Measurements from ENCODE around the gene HIVEP3. TPM values are rescaled to one million over a fixed set of nuclear protein-coding genes. Genes with fewer than 3 reads are reported as not detected.
A peak's percentile ranks its signal among the peaks of the same experiment; 100 is the strongest.

HIVEP3 gene
- total and polyA plus RNA-seq, 4 donors = 3.0 to 9.4 (median 7.8) TPM

GRCh38 chr1:41835485-41835884, 83.2 kb downstream of the HIVEP3 start:
- Histone ChIP-seq H3K4me3 (ENCODE audit: low read depth, low read length) (no peak overlapping the region), H3K36me3 (ENCODE audit: control insufficient read depth, insufficient read depth, low read length) (no peaks in the 10 kb centered on the region), H3K27ac (ENCODE audit: low read depth, low read length) (no peak overlapping the region), H3K27me3 (ENCODE audit: control insufficient read depth, insufficient read depth, low read length) (no peaks in the 10 kb centered on the region), H3K9me3 (ENCODE audit: control insufficient read depth, insufficient read depth, low read length) (no peaks in the 10 kb centered on the region), H3K4me1 (ENCODE audit: control insufficient read depth, insufficient read depth, low read length) (no peaks in the 10 kb centered on the region)
- 93% methylated on average over 5 of the region's 5 CpGs for WGBS (ENCODE audit: insufficient coverage)
- DNase-seq (ENCODE audit: low read depth in 4 of 6, low spot score in 6 of 6) = no peak

DNA sequence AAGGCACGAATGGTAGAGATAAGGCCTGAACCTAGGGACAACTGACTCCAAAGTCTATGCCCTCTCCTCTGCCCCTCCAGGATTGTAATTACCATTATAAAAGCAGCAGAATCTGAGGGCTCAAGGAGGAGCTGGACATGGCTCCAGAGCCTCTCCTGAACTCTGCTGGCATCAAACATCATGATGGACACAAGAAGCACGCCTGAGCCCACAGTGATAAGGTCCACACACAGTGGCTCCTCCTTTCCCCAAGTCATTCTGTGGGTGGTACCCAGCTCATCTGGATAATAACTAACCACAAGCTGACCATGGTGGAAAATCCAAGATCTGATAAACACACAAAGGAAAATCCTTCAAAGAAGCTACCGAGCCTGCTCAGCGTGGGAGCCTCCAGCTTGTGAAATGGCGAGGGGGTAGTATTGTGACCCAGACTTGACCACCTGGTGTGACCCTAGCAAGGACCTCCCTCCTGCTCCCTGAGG, 85.2 kb downstream of the HIVEP3 start:
- Histone ChIP-seq H3K4me3 (ENCODE audit: low read depth, low read length) (no peak overlapping the region), H3K36me3 (ENCODE audit: control insufficient read depth, insufficient read depth, low read length) (no peaks in the 10 kb centered on the region), H3K4me1 (ENCODE audit: control insufficient read depth, insufficient read depth, low read length) (no peaks in the 10 kb centered on the region), H3K9me3 (ENCODE audit: control insufficient read depth, insufficient read depth, low read length) (no peaks in the 10 kb centered on the region), H3K27me3 (ENCODE audit: control insufficient read depth, insufficient read depth, low read length) (no peaks in the 10 kb centered on the region), H3K27ac (ENCODE audit: low read depth, low read length) (no peak overlapping the region)
- 94% methylated on average over 4 of the region's 5 CpGs for WGBS (ENCODE audit: insufficient coverage)
- DNase-seq (ENCODE audit: low read depth in 4 of 6, low spot score in 6 of 6) = no peak

- H3K4me3 ChIP-seq (ENCODE audit: low read depth, low read length) = no peak overlapping the region
- H3K4me1 ChIP-seq (ENCODE audit: control insufficient read depth, insufficient read depth, low read length) = no peaks in the 10 kb centered on the region
- 100% methylated on average over 3 of the region's 3 CpGs for WGBS (ENCODE audit: insufficient coverage)
- no peaks in the 10 kb centered on the region for H3K9me3 ChIP-seq (ENCODE audit: control insufficient read depth, insufficient read depth, low read length)
- H3K36me3 ChIP-seq (ENCODE audit: control insufficient read depth, insufficient read depth, low read length) = no peaks in the 10 kb centered on the region
- H3K27me3 ChIP-seq (ENCODE audit: control insufficient read depth, insufficient read depth, low read length) = no peaks in the 10 kb centered on the region
- no peak overlapping the region for H3K27ac ChIP-seq (ENCODE audit: low read depth, low read length)
- no peak for DNase-seq (ENCODE audit: low read depth in 4 of 6, low spot score in 6 of 6)
These were observed 88.0 kb downstream of the HIVEP3 start for GRCh38 chr1:41830726-41831125.

GRCh38 chr1:41827991-41828570, 90.6 kb downstream of the HIVEP3 start:
- WGBS (ENCODE audit: insufficient coverage) = 52% methylated on average over 2 of the region's 4 CpGs
- Histone ChIP-seq H3K27me3 (ENCODE audit: control insufficient read depth, insufficient read depth, low read length) (no peaks in the 10 kb centered on the region), H3K9me3 (ENCODE audit: control insufficient read depth, insufficient read depth, low read length) (no peaks in the 10 kb centered on the region), H3K4me3 (ENCODE audit: low read depth, low read length) (no peak overlapping the region), H3K4me1 (ENCODE audit: control insufficient read depth, insufficient read depth, low read length) (peaks cover 4% of the 10 kb centered on the region), H3K36me3 (ENCODE audit: control insufficient read depth, insufficient read depth, low read length) (no peaks in the 10 kb centered on the region), H3K27ac (ENCODE audit: low read depth, low read length) (no peak overlapping the region)
- DNase-seq (ENCODE audit: low read depth in 4 of 6, low spot score in 6 of 6) = peak in 1 of 6 donors; percentile 24

- no peaks in the 10 kb centered on the region for H3K27me3 ChIP-seq (ENCODE audit: control insufficient read depth, insufficient read depth, low read length)
- peak in 1 of 6 donors; percentile 27 for DNase-seq (ENCODE audit: low read depth in 4 of 6, low spot score in 6 of 6)
- no peak overlapping the region for H3K27ac ChIP-seq (ENCODE audit: low read depth, low read length)
- H3K36me3 ChIP-seq (ENCODE audit: control insufficient read depth, insufficient read depth, low read length) = no peaks in the 10 kb centered on the region
- WGBS (ENCODE audit: insufficient coverage) = no CpG with 5 or more reads among the region's 4 CpGs
- H3K4me1 ChIP-seq (ENCODE audit: control insufficient read depth, insufficient read depth, low read length) = peaks cover 4% of the 10 kb centered on the region
- H3K4me3 ChIP-seq (ENCODE audit: low read depth, low read length) = no peak overlapping the region
- no peaks in the 10 kb centered on the region for H3K9me3 ChIP-seq (ENCODE audit: control insufficient read depth, insufficient read depth, low read length)
These were observed 95.3 kb downstream of the HIVEP3 start for GRCh38 chr1:41823471-41823870.

DNA sequence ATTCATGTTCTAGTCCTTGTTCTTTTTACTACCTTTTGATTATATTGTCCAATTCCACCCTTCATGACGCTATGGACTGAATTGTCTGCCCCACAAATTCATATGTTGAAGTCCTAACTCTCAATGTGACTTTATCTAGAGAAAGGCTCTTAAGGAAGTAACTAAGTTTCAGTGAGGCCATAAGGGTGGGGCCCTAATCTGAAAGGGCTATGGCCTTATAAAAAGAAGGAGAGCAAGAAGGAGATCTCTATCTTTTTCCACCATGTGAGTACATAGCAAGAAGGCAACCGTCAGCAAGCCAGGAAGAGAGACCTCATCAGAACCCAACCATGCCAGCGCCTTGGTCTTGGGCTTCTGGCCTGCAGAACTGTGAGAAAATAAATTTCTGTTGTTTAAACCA, 95.9 kb downstream of the HIVEP3 start:
- H3K36me3 ChIP-seq (ENCODE audit: control insufficient read depth, insufficient read depth, low read length) = no peaks in the 10 kb centered on the region
- no CpG with 5 or more reads among the region's 3 CpGs for WGBS (ENCODE audit: insufficient coverage)
- no peak overlapping the region for H3K4me3 ChIP-seq (ENCODE audit: low read depth, low read length)
- DNase-seq (ENCODE audit: low read depth in 4 of 6, low spot score in 6 of 6) = no peak
- no peak overlapping the region for H3K27ac ChIP-seq (ENCODE audit: low read depth, low read length)
- no peaks in the 10 kb centered on the region for H3K9me3 ChIP-seq (ENCODE audit: control insufficient read depth, insufficient read depth, low read length)
- H3K4me1 ChIP-seq (ENCODE audit: control insufficient read depth, insufficient read depth, low read length) = peaks cover 4% of the 10 kb centered on the region
- no peaks in the 10 kb centered on the region for H3K27me3 ChIP-seq (ENCODE audit: control insufficient read depth, insufficient read depth, low read length)

DNA sequence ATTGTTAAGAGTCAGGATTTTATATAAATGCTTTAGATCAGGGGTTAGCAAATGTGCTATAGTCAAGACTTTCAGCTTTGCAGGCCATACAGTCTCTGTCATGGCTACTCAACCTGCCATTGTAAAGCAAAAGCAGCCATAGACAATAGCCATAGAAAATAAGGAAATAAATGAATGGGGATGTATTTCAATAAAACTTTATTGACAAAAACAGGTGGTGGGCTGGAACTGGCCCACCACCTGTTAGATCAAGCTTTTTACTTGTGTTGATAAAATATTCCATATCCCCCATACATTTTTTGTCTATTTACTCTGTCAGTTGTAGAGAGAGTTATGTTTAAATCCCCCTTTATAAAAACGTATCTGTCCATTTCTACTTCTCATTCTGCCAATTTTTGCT, 98.9 kb downstream of the HIVEP3 start:
- Histone ChIP-seq H3K9me3 (ENCODE audit: control insufficient read depth, insufficient read depth, low read length) (no peaks in the 10 kb centered on the region), H3K36me3 (ENCODE audit: control insufficient read depth, insufficient read depth, low read length) (no peaks in the 10 kb centered on the region), H3K27me3 (ENCODE audit: control insufficient read depth, insufficient read depth, low read length) (no peaks in the 10 kb centered on the region), H3K4me3 (ENCODE audit: low read depth, low read length) (no peak overlapping the region), H3K27ac (ENCODE audit: low read depth, low read length) (no peak overlapping the region), H3K4me1 (ENCODE audit: control insufficient read depth, insufficient read depth, low read length) (peaks cover 4% of the 10 kb centered on the region)
- WGBS (ENCODE audit: insufficient coverage) = no CpG with 5 or more reads among the region's 1 CpG
- no peak for DNase-seq (ENCODE audit: low read depth in 4 of 6, low spot score in 6 of 6)

DNA sequence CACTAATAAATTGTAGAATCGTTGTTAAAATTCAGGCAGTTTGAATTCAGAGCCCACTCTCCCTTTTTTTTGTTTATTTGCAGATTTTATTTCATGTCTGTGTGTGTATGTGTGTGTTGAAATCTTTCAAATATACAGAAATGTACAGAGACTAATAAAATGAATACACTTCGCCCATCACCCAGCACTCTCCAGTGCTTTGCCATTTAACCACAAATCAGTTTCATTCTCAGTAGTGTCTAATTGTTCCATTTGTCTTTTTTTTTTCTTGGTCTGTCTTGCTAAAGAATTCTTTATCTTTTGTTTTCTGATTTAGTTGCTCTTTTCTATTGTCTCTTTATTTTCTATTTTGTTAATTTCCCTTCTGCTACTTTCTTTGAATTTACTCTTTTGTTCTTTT, 99.7 kb downstream of the HIVEP3 start:
- no peaks in the 10 kb centered on the region for H3K9me3 ChIP-seq (ENCODE audit: control insufficient read depth, insufficient read depth, low read length)
- no peak overlapping the region for H3K27ac ChIP-seq (ENCODE audit: low read depth, low read length)
- DNase-seq (ENCODE audit: low read depth in 4 of 6, low spot score in 6 of 6) = no peak
- H3K4me3 ChIP-seq (ENCODE audit: low read depth, low read length) = no peak overlapping the region
- no peaks in the 10 kb centered on the region for H3K27me3 ChIP-seq (ENCODE audit: control insufficient read depth, insufficient read depth, low read length)
- H3K4me1 ChIP-seq (ENCODE audit: control insufficient read depth, insufficient read depth, low read length) = peaks cover 4% of the 10 kb centered on the region
- H3K36me3 ChIP-seq (ENCODE audit: control insufficient read depth, insufficient read depth, low read length) = no peaks in the 10 kb centered on the region
- no CpG with 5 or more reads among the region's 2 CpGs for WGBS (ENCODE audit: insufficient coverage)

GRCh38 chr1:41816061-41816460, 102.7 kb downstream of the HIVEP3 start:
- no peaks in the 10 kb centered on the region for H3K27me3 ChIP-seq (ENCODE audit: control insufficient read depth, insufficient read depth, low read length)
- no peaks in the 10 kb centered on the region for H3K36me3 ChIP-seq (ENCODE audit: control insufficient read depth, insufficient read depth, low read length)
- no CpG with 5 or more reads among the region's 3 CpGs for WGBS (ENCODE audit: insufficient coverage)
- H3K4me1 ChIP-seq (ENCODE audit: control insufficient read depth, insufficient read depth, low read length) = no peaks in the 10 kb centered on the region
- H3K4me3 ChIP-seq (ENCODE audit: low read depth, low read length) = no peak overlapping the region
- no peak overlapping the region for H3K27ac ChIP-seq (ENCODE audit: low read depth, low read length)
- DNase-seq (ENCODE audit: low read depth in 4 of 6, low spot score in 6 of 6) = no peak
- no peaks in the 10 kb centered on the region for H3K9me3 ChIP-seq (ENCODE audit: control insufficient read depth, insufficient read depth, low read length)
